A673 (cell line): ENCODE results near the gene HIGD1B.

Experiments used
- CTCF ChIP-seq: fragments of 300-800, 200-600 bp; sonication (generic); conservative IDR thresholded peaks from 2 replicates; pipeline ENCODE4 v1.5.1; 2017; ENCODE audit warnings: low read depth, mild to moderate bottlenecking, antibody characterized with exemption, low read length, moderate library complexity, mixed read lengths
- EZH2 ChIP-seq: fragments of 200-600 bp; sonication (generic); IDR thresholded peaks from 2 replicates; pipeline ENCODE4 v1.6.1; 2017; ENCODE audit warnings: borderline replicate concordance, low read depth, mild to moderate bottlenecking, mixed read lengths, antibody characterized with exemption, low read length; ENCODE audit not compliant: poor library complexity, severe bottlenecking

- TF ChIP-seq CTCF (no peak), EZH2 (no peak)
These were observed 35.4 kb upstream of the HIGD1B start for GRCh38 chr17:44812263-44812662.
